CD4-positive, alpha-beta T cell treated with Interleukin-21 for 1 hour (primary cell): ENCODE results near the gene CPNE1.
"Not testable (repeated sequence)": the region's sequence is repeated elsewhere in the genome, so short reads cannot be mapped to it uniquely, and the experiment has no call there.

Source experiments
- DNase-seq: peaks from one replicate; pipeline ENCODE4 v3.0.0-alpha.2; 2020

The CPNE1 gene

GRCh38 chr20:35664466-35665206 is at the start of gene CPNE1, which contains the start of gene RBM12:
Gene CPNE1, minus strand, starts transcription at chr20:35664900. Its CDS starts 31,977 bp downstream, at chr20:35632923.
Gene RBM12, minus strand, starts transcription at chr20:35664900. Its CDS starts 9,578 bp downstream, at chr20:35655322.
- peak; percentile 95 for DNase-seq

GRCh38 chr20:35714127-35714526 is 49.4 kb upstream of the CPNE1 start:
- DNase-seq = no peak

GRCh38 chr20:35713120-35713519 is 48.4 kb upstream of the CPNE1 start:
- DNase-seq = not testable (repeated sequence)

- no peak for DNase-seq
These were observed 47.0 kb upstream of the CPNE1 start for GRCh38 chr20:35711588-35712209.

- no peak for DNase-seq
These were observed 46.3 kb upstream of the CPNE1 start for GRCh38 chr20:35710884-35711587.

GRCh38 chr20:35710039-35710438 is 45.3 kb upstream of the CPNE1 start:
- DNase-seq = no peak

GRCh38 chr20:35709259-35709658 is 44.6 kb upstream of the CPNE1 start:
- DNase-seq = no peak

- no peak for DNase-seq
These were observed 43.8 kb upstream of the CPNE1 start for GRCh38 chr20:35708502-35708901.

- not testable (repeated sequence) for DNase-seq
These were observed 42.2 kb upstream of the CPNE1 start for GRCh38 chr20:35706591-35707529.

GRCh38 chr20:35705894-35706293 is 41.2 kb upstream of the CPNE1 start:
- not testable (repeated sequence) for DNase-seq

GRCh38 chr20:35704514-35705261 is 40.0 kb upstream of the CPNE1 start:
- DNase-seq = no peak

GRCh38 chr20:35702824-35703695 is 38.4 kb upstream of the CPNE1 start:
- DNase-seq = no peak

- DNase-seq = no peak
These were observed 37.5 kb upstream of the CPNE1 start for GRCh38 chr20:35702051-35702823.

- no peak for DNase-seq
These were observed 36.0 kb upstream of the CPNE1 start for GRCh38 chr20:35700625-35701148.

GRCh38 chr20:35699957-35700624 is 35.4 kb upstream of the CPNE1 start:
- no peak for DNase-seq

- DNase-seq = peak; percentile 89
These were observed 34.6 kb upstream of the CPNE1 start, which contains the start of the genes NFS1 and ROMO1 for GRCh38 chr20:35699127-35699956. Gene NFS1, minus strand, starts transcription at chr20:35699352. Its CDS starts 64 bp downstream, at chr20:35699288. Gene ROMO1, plus strand, starts transcription at chr20:35699405. Its CDS starts 228 bp downstream, at chr20:35699633.

- no peak for DNase-seq
These were observed 33.8 kb upstream of the CPNE1 start for GRCh38 chr20:35698298-35699126.
